ENCODE measurements around the gene ERVH48-1. TPM values are rescaled to one million over a fixed set of nuclear protein-coding genes. Genes with fewer than 3 reads are reported as not detected.
"Not testable (repeated sequence)": the region's sequence is repeated elsewhere in the genome, so short reads cannot be mapped to it uniquely, and the experiment has no call there.

The ERVH48-1 gene
- total RNA-seq, 1 donor from 2014 or later, result not detected

- not testable (repeated sequence) for H3K27me3 Mint-ChIP-seq (ENCODE audit: unreplicated experiment); H3K9me3 Mint-ChIP-seq (ENCODE audit: unreplicated experiment); H3K36me3 Mint-ChIP-seq (ENCODE audit: unreplicated experiment); H3K4me3 Mint-ChIP-seq (ENCODE audit: unreplicated experiment); H3K27ac Mint-ChIP-seq (ENCODE audit: unreplicated experiment); DNase-seq (ENCODE audit: extremely low spot score, unreplicated experiment); H3K4me1 Mint-ChIP-seq (ENCODE audit: unreplicated experiment)
These were observed 7.9 kb upstream of the ERVH48-1 start for GRCh38 chr21:42933137-42933970.

DNA sequence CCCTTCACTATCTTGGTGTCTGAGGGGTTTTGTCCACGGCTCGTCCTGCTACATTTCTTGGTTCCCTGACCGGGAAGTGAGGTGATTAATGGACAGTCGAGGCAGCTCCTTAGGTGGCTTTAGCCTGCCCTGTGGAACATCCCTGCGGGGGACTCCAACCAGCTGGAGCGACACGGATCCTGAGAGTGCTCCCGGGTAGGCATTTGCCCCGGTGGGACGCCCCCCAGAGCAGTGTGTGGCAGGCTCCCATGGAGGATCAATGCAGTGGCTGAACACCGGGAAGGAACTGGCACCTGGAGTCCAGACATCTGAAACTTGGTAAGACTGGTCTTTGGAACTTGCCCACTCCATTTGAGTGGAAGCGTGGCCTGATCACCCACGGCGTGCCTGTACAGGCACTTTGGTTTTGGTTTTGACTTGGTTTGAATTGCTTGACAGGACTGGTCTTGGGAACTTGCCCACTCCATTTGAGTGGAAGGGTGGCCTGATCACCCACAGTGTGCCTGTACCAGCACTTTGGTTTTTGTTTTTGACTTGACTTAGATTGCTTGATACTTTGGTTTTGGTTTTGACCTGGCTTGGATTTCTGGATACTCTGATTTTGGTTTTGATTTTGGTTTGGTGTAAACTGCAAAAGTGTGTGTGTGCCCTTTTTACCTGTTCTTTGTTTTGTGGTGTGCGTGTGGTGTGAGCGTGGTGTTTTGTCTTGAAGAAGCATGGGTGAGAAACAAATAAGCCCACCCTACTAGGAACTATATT lies 7.1 kb upstream of the ERVH48-1 start:
- not testable (repeated sequence) for H3K36me3 Mint-ChIP-seq (ENCODE audit: unreplicated experiment); H3K4me3 Mint-ChIP-seq (ENCODE audit: unreplicated experiment); DNase-seq (ENCODE audit: extremely low spot score, unreplicated experiment); H3K9me3 Mint-ChIP-seq (ENCODE audit: unreplicated experiment); H3K4me1 Mint-ChIP-seq (ENCODE audit: unreplicated experiment); H3K27ac Mint-ChIP-seq (ENCODE audit: unreplicated experiment); H3K27me3 Mint-ChIP-seq (ENCODE audit: unreplicated experiment)

GRCh38 chr21:42931560-42932235 lies 6.3 kb upstream of the ERVH48-1 start:
- peaks cover 1% of the 10 kb centered on the region for H3K4me1 Mint-ChIP-seq (ENCODE audit: unreplicated experiment)
- H3K9me3 Mint-ChIP-seq (ENCODE audit: unreplicated experiment), result no peaks in the 10 kb centered on the region
- no peak overlapping the region for H3K27ac Mint-ChIP-seq (ENCODE audit: unreplicated experiment)
- H3K4me3 Mint-ChIP-seq (ENCODE audit: unreplicated experiment), result no peak overlapping the region
- TF ChIP-seq, protein P1, sequence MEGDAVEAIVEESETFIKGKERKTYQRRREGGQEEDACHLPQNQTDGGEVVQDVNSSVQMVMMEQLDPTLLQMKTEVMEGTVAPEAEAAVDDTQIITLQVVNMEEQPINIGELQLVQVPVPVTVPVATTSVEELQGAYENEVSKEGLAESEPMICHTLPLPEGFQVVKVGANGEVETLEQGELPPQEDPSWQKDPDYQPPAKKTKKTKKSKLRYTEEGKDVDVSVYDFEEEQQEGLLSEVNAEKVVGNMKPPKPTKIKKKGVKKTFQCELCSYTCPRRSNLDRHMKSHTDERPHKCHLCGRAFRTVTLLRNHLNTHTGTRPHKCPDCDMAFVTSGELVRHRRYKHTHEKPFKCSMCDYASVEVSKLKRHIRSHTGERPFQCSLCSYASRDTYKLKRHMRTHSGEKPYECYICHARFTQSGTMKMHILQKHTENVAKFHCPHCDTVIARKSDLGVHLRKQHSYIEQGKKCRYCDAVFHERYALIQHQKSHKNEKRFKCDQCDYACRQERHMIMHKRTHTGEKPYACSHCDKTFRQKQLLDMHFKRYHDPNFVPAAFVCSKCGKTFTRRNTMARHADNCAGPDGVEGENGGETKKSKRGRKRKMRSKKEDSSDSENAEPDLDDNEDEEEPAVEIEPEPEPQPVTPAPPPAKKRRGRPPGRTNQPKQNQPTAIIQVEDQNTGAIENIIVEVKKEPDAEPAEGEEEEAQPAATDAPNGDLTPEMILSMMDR (IDR thresholded peaks at IDR 0.05), result no peak
- no peaks in the 10 kb centered on the region for H3K27me3 Mint-ChIP-seq (ENCODE audit: unreplicated experiment)
- DNase-seq (ENCODE audit: extremely low spot score, unreplicated experiment), result no peak
- H3K36me3 Mint-ChIP-seq (ENCODE audit: unreplicated experiment), result no peaks in the 10 kb centered on the region

DNA sequence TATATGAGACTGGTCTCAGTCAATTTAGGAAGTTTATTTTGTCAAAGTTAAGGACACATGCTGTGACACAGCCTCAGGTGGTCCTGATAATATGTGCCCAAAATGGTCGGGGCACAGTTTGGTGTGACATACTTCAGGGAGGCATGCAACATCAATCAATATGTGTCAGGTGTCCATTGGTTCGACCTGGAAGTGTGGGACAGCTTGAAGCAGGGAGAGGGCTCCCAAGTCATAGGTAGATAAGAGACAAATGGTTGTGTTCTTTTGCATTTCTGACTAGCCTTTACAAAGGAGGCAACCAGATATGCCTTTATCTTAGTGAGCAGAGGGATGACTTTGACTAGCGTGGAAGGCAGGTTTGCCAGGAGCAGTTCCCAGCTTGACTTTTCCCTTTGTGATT lies 4.5 kb upstream of the ERVH48-1 start:
- H3K4me1 Mint-ChIP-seq (ENCODE audit: unreplicated experiment), result peaks cover 1% of the 10 kb centered on the region

DNA sequence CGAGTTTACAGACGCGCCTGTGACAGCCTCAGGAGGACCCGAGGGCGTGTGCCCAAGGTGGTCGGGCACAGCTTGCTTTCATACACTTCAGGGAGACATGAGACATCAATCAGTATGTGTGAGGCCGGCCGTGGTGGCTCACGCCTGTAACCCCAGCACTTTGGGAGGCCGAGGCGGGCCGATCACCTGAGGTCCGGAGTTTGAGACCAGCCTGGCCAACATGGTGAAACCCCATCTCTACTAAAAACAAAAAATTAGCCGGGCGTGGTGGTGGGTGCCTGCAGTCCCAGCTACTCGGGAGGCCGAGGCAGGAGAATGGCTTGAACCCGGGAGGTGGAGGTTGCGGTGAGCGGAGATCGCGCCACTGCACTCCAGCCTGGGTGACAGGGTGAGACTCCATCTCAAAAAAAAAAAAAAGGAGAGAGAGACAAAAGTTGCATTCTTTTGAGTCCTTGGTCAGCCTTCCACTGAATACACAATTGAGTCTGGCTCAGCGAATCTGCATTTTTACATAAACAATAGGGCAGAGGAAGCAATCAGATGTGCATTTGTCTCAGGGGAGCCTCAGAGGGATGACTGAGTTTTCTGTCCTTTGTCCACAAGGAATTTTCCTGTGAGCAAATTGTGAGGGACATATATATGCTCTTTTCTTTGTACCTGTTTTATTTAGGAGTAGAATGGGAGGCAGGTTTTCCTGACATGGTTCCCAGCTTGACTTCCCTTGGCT lies 2.2 kb upstream of the ERVH48-1 start:
- H3K36me3 Mint-ChIP-seq (ENCODE audit: unreplicated experiment); H3K9me3 Mint-ChIP-seq (ENCODE audit: unreplicated experiment); H3K4me3 Mint-ChIP-seq (ENCODE audit: unreplicated experiment); H3K27ac Mint-ChIP-seq (ENCODE audit: unreplicated experiment); DNase-seq (ENCODE audit: extremely low spot score, unreplicated experiment); H3K27me3 Mint-ChIP-seq (ENCODE audit: unreplicated experiment): not testable (repeated sequence)
- H3K4me1 Mint-ChIP-seq (ENCODE audit: unreplicated experiment), result peaks cover 11% of the 10 kb centered on the region

More for the DNA sequence above, 4.5 kb upstream of the ERVH48-1 start:
- DNase-seq (ENCODE audit: extremely low spot score, unreplicated experiment), result no peak
- no peak overlapping the region for H3K4me3 Mint-ChIP-seq (ENCODE audit: unreplicated experiment)
- no peak overlapping the region for H3K27ac Mint-ChIP-seq (ENCODE audit: unreplicated experiment)
- H3K9me3 Mint-ChIP-seq (ENCODE audit: unreplicated experiment), result no peaks in the 10 kb centered on the region
- no peaks in the 10 kb centered on the region for H3K36me3 Mint-ChIP-seq (ENCODE audit: unreplicated experiment)
- no peaks in the 10 kb centered on the region for H3K27me3 Mint-ChIP-seq (ENCODE audit: unreplicated experiment)
- TF ChIP-seq, protein P1 (IDR thresholded peaks at IDR 0.05), result no peak

DNA sequence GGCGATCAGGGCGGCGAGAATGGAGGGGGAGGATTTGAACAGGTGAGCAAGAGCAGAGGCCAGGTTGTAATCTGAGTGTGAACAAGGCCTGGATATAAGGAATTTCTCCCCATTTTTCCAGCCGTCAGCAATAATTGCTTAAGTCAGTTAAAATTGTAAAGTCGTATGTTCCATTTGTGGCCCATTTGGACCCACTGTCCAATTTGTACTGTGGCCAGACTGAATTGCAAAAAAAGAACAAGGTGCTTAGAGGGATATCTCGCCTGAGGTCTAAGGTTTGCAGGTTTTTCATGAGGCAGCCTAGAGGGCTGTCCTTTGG lies 1.0 kb downstream of the ERVH48-1 start:
- TF ChIP-seq, protein P1 (IDR thresholded peaks at IDR 0.05), result no peak
- no peak for DNase-seq (ENCODE audit: extremely low spot score, unreplicated experiment)
- Mint-ChIP-seq H3K27me3 (ENCODE audit: unreplicated experiment) (no peaks in the 10 kb centered on the region), H3K27ac (ENCODE audit: unreplicated experiment) (no peak overlapping the region), H3K4me3 (ENCODE audit: unreplicated experiment) (no peak overlapping the region), H3K9me3 (ENCODE audit: unreplicated experiment) (no peaks in the 10 kb centered on the region), H3K36me3 (ENCODE audit: unreplicated experiment) (no peaks in the 10 kb centered on the region), H3K4me1 (ENCODE audit: unreplicated experiment) (peaks cover 11% of the 10 kb centered on the region)
